HL-60/S4 (cell line): ENCODE data around the gene RELL2.

Experiments
- in situ Hi-C: fragments of 300-500 bp; cut with MboI; formaldehyde crosslinking; loops from 2 replicates; pipeline ENCODE4 v1.14.3; 2022; ENCODE audit warnings: low sequenced_read_pairs

The RELL2 gene

DNA sequence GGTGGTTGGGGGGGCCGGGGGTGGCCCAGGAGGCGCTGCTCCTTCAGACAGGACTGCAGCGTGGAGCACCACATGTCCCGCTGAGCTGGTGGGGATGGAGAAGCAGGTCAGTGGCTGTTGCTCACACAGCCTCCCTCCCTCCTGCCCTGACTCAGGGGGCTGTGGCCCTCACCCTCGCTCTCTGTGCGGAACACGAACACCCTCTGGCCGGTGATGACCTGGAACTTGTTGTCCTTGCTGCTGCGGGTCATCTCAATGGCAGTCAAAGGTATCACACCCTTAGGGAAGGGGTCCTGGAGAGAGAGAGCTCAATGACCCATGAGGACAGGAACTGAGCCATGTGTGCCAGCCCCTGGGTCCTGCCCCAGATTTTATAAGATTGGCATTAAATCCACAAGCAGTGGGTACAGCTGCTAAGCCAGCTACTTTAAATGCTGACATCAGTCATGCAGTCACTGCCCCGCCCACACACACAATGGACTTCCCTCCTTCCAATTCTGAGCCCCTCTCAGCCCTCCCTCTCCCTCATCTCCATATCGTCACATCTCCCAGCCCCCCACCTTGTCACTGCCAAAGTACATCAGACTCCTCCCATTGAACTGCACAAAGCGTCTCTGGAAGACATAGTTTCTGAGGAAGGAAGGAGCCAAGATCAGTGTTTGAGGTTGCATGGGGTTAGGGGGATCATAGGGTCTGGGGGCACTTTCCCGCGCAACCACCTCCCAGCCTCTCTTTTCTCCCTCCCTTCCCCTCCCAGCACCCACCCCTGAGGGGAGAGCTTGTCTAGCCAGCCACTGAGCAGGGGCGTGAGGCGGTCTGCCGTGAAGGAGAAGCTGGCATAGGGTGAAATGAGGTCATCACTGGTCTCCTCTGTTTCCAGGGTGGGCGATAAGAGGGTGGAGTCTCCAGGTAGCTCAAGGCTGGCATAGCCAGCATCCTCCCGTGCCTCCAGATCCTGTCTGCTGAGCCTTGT lies 36.3 kb downstream of the RELL2 start:
- in situ Hi-C loops, result no loop called here

DNA sequence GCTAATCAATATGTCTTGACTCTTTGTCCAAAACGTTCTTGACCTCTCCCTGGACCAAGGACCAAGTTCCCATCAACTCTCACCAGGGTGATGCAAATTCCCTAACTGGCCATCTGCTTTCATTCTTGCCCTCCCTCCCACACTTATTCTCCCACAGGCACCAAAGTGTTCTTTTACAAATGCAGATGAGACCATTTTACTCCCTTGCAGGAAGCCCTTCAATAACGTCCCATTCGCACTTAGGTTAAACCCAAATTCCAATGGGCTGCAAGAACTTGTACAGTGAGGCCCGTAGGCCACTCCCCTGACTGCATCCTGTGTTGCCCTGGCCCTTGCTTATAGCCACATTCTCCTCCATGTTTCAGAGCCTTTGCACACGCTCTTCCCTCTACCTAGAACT lies 38.0 kb downstream of the RELL2 start:
- in situ Hi-C loops, result no loop called here

DNA sequence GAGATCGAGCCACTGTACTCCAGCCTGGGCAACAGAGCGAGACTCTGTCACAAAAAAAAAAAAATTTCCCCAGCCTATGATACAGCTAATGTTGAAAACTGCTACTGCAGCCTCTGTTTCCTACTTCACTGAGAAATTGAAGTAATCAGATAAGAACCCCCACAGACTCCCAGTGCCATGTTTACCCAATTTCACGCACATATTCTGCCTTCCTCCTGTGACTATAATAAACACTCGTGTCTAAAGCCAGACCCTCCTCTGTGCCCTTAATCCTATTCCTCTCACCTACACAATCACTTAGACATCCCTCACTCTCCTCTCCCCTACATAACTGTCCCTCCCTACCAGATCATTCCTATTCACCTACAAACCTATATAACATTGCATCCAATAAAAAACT lies 38.9 kb downstream of the RELL2 start:
- in situ Hi-C loops, result no loop called here

DNA sequence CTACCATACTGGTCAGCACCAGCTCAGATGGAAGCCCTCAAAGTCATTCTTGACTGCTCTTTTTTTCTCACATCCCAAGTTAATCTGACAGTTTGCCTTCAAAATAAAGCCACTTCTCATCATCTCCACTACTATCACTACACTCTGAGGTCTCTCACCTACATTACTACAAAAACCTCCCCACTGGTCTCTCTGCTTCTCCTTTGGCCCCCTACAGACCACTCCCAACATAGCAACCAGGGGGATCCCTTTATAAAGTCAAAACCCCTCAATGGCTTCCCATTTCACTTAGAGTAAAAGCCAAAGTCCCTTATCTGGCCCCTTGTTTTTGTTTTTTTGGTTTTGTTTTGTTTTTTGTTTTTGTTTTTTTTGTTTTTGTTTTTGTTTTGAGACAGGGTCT lies 40.6 kb downstream of the RELL2 start:
- in situ Hi-C loops, result no loop called here

DNA sequence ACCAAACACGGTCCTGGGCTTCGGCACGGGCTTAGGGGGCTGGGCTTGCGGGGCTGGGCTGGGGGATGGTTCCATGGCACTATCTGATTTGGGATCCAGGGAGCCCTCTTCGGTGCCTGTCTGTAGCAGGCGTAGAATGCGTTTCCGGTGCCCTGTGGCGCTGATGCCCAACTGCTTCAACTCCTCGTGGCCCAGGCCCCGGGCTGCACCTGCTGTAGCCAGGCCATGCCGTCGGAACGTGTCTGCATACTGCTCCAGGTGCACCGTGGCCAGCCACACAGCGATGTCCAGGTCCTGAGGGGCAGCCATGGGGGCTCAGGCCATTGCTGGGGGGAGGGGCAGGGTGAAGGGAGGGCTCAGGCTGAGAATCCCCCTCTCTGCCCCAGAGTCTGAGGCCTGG lies 43.4 kb downstream of the RELL2 start:
- in situ Hi-C loops, result no loop called here

DNA sequence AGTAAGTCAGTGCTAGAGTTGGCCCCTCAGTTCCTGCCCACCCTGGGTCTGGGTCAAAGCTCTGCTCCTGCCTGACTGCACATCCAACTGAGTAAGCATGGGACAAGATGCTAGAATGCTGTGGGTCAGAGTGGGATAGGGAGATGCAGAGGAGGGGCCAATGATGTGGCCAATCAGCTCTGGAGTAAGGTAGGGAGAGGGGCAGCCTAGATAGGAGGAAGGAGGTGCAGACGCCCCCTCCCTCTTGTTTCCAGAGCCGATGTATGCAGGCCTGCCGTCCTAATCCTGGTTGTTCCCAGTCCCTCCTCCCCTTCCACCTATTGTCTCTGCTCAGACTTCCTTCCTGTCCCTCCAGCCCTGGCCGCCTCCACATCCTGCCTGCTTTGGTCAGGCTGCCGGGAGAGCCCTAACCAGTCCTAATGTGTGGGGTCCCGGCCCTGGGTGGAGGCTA lies 44.0 kb downstream of the RELL2 start:
- in situ Hi-C loops, result no loop called here

DNA sequence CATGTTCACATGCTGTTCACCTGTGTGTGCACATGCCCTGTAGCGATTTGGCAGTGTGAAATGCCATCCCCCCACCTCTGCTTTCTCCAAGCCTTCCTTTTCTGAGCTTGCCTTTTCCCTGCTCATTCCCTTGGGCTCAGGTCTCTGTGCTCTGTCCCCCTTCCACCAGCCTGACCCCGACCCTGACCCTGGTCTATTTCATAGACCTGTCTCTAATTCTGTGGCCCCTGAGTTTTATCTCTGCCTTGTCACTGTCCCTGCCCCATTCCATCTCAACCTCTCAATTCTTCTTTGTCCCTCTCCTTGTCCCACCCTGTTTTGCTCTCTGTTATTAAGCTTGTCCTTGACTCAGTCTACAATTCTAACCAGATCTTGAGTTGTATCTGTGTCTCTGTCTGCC lies 44.5 kb downstream of the RELL2 start:
- in situ Hi-C loops, result no loop called here

DNA sequence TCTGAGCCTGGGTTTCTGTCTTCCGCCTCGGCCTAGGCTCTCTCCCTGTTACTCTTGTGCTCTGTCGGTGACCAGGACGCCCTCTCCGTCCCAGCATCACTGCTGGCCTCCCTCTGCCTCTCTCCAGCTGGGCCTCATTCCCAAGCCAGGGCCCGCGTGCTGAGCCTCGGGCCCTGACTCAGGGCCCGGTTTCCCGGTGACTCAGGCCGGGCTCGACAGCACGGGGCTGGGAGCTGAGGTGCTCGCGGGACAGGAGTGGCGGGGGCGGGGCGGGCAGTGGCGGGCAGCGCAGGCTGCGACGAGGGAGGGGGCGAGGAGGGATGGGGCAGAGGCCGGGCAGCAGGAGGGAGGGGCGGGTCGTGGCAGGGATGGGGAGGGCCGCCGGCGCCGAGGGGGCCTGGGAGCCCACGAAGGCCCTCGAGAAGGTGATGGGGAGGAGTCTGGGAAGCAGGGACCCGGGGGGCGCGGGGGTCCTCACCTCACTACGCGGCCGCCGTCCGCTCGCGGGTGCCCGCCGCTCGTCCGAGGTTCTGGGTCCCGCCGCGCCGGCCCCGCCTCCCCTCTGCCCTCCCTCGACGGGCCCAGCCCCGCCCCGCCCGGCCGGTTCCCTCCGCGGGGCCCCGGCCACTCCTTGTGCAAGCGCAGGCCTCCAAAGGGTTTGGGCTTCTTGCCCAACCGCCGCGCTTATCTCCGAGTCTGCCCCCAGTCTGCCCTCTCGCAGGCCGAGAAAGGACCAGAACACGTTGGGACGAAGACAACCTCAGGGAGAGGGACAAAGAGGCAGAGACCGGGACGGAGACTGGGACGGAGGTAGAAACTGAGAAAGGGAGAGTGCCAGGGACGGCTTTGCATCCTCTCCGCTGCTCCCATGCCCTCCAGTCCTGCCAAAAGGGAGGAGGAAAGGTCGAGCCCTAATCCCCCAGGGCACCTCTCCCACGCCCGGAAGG lies 45.2 kb downstream of the RELL2 start, which contains the start of gene ARAP3:
TSS of gene ARAP3 (minus strand) at position 536 of the 947 bp plus-strand sequence. CDS start 1,744 bp downstream, outside the sequence.
- in situ Hi-C loops, result no loop called here

DNA sequence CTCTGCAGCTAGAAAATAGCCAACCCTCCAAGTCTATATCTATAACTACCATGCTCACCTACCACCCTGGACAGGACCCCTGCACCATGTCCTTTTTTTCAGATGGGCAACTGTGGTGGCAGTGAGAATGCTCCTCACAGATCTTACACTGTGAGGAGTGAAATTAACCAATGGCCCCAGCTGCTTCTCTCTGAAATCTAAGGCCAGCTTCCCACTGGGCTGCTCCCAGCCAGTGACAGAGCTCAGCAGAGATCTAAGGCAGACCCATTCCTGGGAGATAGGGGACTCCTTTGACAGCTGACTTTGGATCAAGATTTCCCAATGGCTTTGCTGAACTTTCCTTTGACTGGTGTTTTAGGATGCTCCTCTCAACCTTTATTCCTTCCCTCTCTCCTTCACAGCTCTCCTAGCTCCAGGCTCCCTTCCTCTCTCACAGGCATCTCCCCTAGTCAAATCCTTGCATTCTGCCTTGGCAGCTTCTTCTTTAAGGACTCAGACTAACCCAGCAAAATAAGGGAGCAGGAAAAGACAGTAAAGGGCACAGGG lies 46.9 kb downstream of the RELL2 start:
- in situ Hi-C loops, result no loop called here

DNA sequence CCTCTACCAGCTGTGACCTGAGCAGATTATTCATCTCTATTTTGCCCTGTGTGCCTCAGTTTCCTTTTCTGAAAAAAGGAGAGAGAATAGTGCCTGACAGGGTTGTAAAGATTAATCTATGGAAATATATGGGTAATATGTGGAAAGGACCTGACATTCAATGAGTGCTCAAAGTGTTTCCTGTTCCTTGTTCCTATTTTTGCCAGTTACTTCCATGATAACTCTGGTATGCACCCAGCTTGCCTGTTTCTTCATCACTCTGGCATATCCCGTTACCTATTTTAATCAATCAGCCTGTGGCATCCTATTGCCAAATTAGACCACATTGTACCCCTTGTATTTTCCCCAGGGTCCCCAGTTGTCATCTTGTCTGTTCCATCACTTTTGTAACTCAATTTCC lies 48.8 kb downstream of the RELL2 start:
- in situ Hi-C loops, result no loop called here

DNA sequence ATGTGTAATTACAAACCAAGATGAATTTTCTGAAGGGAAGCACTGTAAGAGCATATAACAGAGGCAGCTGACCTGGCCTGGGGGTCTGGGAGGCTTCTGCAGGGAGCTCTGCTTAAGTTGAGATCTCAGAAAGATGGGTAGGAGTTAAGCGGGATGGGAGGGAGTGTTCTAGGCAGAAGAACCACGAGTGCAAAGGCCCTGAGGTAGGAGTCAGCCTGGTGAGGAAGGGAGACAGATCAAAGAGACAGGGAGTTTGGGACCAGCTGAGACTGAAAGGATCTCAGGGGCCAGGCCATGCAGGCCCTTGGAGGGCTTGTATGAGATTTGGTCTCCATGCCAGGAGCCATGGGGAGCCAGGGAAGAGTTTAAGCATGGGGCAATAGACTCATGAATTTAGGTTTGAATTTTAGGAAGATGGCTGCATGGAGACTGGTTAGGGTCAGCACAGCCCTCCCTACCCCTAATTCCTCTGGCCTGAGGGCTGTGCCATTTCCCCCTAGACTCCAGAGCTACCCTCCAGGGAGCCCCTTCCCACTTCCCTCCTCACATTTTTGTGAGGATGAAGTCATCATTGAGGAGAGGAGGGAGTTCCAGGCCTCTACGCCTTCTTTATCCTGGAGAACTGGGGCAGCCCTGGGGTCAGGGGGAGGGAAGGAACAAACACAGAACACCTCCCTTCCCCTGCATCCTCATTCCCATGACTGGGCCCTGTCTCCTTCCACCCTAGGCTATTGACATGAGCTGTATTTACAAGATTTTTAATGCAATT lies 50.0 kb downstream of the RELL2 start:
- in situ Hi-C loops, result no loop called here
